GM18873 (cell line): Measurements from ENCODE around the gene HNRNPCL1.
"Not testable (repeated sequence)": the region's sequence is repeated elsewhere in the genome, so short reads cannot be mapped to it uniquely, and the experiment has no call there.

Experiments used
- ATAC-seq: cut with Tn5 transposase; IDR thresholded peaks from one replicate; pipeline ENCODE4 v1.9.1; 2021; ENCODE audit warnings: mild to moderate bottlenecking, moderate library complexity, moderate number of reproducible peaks; ENCODE audit not compliant: unreplicated experiment, low FRiP score

The HNRNPCL1 gene

GRCh38 chr1:12848620-12849019 is at the start of gene HNRNPCL1:
Gene HNRNPCL1, minus strand, starts transcription at chr1:12848720. Its CDS starts 431 bp downstream, at chr1:12848289.
- not testable (repeated sequence) for ATAC-seq

DNA sequence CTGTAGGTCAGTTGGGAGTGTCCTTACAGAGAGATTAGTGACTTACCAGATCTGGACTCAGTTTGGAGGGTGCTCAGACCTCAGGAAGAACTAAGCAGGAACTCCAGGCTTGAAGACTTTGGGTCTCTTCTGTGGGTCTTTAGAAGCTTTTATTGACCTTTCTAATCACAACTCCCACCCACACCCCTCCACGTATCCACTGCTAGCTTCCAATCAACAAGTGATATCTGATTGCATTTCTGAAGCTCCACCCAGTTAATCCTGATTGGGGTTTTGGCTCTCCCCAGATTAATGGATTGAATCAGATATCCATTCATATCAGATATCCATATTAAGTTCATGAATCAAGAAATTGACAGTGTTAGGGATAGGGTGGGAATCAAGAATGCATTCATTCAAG is 49.6 kb upstream of the HNRNPCL1 start, which contains the start of gene PRAMEF10:
PRAMEF10 (minus strand) TSS at position 101 of the 400 bp plus-strand sequence. CDS start 2,423 bp downstream, outside the sequence.
- not testable (repeated sequence) for ATAC-seq

DNA sequence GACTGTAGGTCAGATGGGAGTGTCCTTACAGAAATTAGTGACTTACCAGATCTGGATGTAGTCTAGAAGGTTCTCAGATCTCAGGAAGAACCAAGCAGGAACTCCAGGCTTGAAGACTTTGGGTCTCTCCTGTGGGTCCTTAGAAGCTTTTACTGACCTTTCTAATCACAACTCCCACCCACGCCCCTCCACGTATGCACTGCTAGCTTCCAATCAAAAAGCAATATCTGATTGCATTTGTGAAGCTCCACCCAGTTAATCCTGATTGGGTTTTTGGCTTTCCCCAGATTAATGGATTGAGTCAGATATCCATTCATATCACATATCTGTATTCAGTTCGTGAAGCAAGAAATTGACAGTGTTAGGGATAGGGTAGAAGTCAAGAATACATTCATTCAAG is 37.6 kb upstream of the HNRNPCL1 start, which contains the start of gene PRAMEF4:
PRAMEF4 (minus strand) TSS at position 101 of the 400 bp plus-strand sequence. CDS start 2,807 bp downstream, outside the sequence.
- not testable (repeated sequence) for ATAC-seq

- not testable (repeated sequence) for ATAC-seq
Observed at GRCh38 chr1:12878453-12878852, 29.9 kb upstream of the HNRNPCL1 start.

DNA sequence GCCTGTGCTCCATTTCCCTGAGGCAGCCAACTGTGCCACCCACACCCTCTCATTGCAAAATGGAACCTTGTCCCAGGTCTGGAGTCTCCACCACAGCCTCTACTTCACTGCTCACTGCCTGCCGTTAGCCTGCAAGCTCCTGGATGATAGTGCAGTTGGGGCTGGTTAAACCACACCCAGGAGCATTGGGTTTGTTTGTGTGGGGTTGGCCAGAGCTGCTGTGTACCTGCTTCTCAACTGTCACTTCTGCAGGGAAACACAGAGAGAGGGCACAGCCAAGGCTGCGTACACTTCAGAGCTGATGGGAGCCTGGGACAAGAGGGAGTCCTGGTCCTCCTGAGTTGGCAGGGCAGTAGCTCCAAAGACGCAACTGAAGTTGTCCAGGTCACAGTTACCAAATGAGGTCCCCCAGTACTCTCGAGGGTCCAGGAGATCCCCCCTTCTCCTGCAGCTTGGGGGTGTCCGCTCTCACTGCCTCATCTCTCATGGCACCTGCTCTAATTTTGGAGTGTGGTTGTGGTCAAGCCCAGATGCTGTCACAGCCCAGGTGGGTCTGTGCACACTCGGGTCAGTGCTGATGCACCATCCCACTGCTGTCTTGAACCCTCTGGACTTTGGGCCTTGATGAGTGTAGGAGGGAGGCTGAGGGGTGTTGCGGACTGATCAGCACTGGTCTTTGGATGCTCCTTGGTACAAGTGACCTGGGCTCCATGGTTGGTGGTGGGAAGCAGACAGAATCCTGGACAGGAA is 14.8 kb upstream of the HNRNPCL1 start:
- ATAC-seq, result not testable (repeated sequence)

DNA sequence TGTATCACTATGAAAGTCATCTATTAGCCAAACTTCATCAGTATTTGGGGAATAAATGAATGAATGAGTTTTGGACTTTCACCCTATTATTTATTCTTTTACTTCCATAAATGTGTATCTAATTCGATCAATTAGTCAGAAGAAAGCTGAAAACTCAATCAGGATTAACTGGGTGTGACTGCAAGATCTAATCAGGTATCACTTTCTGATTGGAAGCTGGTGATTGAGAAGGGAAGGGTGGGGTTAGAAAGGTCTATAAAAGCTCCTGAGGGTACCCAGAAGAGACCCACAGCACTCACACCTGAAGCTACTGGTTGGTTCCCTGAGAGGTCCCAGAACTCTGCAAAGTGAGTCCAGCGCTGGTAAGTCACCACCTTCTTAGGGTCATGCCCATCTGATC is 8.3 kb upstream of the HNRNPCL1 start, which contains the start of gene PRAMEF2:
PRAMEF2 (plus strand) TSS at position 301 of the 400 bp plus-strand sequence. CDS start 1,924 bp downstream, outside the sequence.
- not testable (repeated sequence) for ATAC-seq

DNA sequence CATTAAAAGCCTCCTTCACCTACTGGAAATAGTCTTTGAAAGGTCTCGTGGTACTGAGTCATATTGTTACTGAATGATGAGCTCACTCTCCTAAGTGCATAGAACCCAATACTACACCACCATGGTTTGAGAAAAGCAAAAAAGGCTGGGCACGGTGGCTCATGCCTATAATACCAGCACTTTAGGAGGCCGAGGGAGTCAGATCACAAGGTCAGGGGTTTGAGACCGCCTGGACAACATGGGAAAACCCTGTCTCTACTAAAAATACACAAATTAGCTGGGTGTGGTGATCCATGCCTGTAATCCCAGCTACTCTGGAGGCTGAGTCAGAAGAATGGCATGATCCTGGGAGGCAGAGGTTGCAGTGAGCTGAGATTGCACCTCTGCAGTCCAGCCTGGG is 3.3 kb upstream of the HNRNPCL1 start:
- ATAC-seq, result no peak

DNA sequence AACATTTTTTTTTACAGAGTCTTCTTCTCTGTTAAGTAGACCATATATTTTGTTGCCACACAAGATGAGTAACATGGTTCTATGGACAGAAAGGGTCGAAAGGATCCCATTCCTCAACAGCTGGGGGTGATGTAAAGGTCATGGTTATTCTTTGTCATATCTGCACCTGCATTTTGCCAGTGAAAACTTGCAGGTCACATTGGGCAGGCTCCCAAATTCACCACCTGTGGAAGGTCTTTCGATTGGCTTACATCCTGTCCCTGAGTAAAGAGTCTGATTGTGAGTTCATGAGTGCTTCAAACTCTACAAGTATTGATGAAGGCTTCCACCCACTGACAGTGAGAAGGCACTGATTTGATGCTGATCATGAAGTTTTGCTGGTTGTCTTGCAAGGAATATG is 15.3 kb downstream of the HNRNPCL1 start:
- ATAC-seq, result not testable (repeated sequence)

GRCh38 chr1:12831310-12831709 is 17.2 kb downstream of the HNRNPCL1 start, which contains the start of gene PRAMEF11:
Gene PRAMEF11, minus strand, starts transcription at chr1:12831410. Its CDS starts 2,621 bp downstream, at chr1:12828789.
- ATAC-seq, result not testable (repeated sequence)

DNA sequence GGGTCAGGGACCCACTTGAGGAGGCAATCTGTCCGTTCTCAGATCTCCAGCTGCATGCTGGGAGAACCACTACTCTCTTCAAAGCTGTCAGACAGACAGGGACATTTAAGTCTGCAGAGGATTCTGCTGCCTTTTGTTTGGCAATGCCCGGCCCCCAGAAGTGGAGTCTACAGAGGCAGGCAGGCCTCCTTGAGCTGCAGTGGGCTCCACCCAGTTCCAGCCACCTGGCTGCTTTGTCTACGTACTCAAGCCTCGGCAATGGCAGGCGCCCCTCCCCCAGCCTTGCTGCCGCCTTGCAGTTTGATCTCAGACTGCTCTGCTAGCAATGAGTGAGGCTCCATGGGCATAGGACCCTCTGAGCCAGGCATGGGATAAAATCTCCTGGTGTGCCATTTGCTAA is 29.5 kb downstream of the HNRNPCL1 start:
- ATAC-seq, result not testable (repeated sequence)

DNA sequence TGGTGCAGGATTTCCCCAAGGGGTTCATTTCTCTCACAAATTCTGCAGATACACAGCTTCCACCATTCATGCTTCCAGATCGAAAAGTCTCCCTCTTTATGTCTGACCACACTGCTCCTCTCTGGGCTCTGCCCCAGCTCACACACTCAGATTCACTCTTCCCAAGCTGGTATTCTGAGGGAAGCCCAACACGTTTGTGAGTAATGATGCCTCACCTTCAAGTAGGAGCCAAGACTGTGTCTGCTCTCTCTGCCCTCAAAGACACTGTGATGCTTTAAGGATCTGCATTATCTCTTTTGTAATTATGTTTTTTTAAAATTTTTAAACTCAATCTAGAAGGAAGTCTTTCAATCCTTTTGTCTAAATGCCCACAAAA is 37.1 kb downstream of the HNRNPCL1 start:
- ATAC-seq, result no peak

DNA sequence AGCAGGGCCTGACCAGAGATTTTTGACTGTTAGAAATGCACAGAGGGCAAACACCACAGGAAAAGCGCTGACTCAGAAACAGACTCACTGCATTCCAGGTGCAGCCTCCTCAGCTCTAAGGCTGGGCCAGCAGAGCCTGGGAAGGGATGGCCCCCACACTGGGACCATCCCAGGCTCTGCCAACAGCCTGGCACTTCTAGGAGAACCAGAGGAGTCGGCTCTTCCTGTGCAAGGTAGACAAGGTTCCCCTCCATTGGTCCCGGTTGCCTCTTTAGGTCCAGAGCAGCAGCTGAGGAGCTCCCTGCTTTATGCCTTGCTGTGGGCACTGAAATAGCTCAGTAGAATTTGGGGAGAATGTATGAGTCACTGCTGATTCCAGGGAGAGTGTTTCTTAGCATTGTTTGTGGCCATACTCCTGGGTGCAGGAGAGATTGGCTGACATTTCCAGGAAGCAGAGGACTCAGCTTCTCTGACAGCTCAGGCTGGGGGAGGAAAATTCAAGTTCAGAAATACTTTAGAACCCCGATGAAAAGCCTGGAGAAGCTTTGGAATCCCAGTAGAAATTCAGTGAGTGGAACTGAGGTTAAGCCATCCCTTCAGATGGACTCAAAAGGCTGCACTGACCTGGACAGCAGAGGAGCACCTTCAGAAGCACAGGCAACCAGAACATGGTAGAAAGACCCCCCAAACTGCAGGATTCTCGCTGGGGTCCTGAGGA is 37.7 kb downstream of the HNRNPCL1 start:
- ATAC-seq, result no peak

GRCh38 chr1:12809933-12810332 is 38.6 kb downstream of the HNRNPCL1 start:
- ATAC-seq, result no peak

GRCh38 chr1:12799730-12800129 is 48.8 kb downstream of the HNRNPCL1 start:
- ATAC-seq, result no peak

GRCh38 chr1:12798911-12799310 is 49.6 kb downstream of the HNRNPCL1 start:
- ATAC-seq, result no peak
